ENCODE results near the gene ABHD17A. TPM values are rescaled to one million over a fixed set of nuclear protein-coding genes. Genes with fewer than 3 reads are reported as not detected.
A peak's percentile ranks its signal among the peaks of the same experiment; 100 is the strongest.

The ABHD17A gene
- total RNA-seq, 2 donors from 2014 or later: 50.6 to 52.9 TPM

- Histone ChIP-seq H3K9ac (ENCODE audit: extremely low read depth, low read length, poor library complexity, severe bottlenecking) (no peak overlapping the region), H3K27ac (ENCODE audit: low read depth, low read length) (peak overlapping the region; percentile 89), H3K4me3 (ENCODE audit: low read length) (no peak overlapping the region), H3K27me3 (ENCODE audit: control insufficient read depth, insufficient read depth, low read length, poor library complexity, severe bottlenecking) (no peaks in the 10 kb centered on the region), H3K36me3 (ENCODE audit: control insufficient read depth, insufficient read depth, low read length) (peaks cover 4% of the 10 kb centered on the region), H3K9me3 (ENCODE audit: control insufficient read depth, low read length) (no peaks in the 10 kb centered on the region), H3K4me1 (ENCODE audit: control insufficient read depth, insufficient read depth, low read length) (peaks cover 28% of the 10 kb centered on the region)
- H3K27me3 Mint-ChIP-seq (ENCODE audit: insufficient read depth): peaks cover 2% of the 10 kb centered on the region
- TF ChIP-seq CTCF (conservative IDR thresholded peaks at IDR 0.05): no peak
- H3K27ac Mint-ChIP-seq: peak overlapping the region; percentile 84
- H3K4me1 Mint-ChIP-seq: peaks cover 34% of the 10 kb centered on the region
- no peak for DNase-seq
- WGBS, 2 experiments (ENCODE audit: insufficient coverage in 1 of 2, insufficient read length in 1 of 2): 86% methylated on average over 6 of the region's 6 CpGs; no CpG with 5 or more reads in 1 of the 2 experiments
- H3K36me3 Mint-ChIP-seq (ENCODE audit: low read depth): peaks cover 4% of the 10 kb centered on the region
- no peaks in the 10 kb centered on the region for H3K9me3 Mint-ChIP-seq
- H3K4me3 Mint-ChIP-seq: peak overlapping the region; percentile 39
Measured at GRCh38 chr19:1856345-1856697, 29.0 kb downstream of the ABHD17A start.

GRCh38 chr19:1855828-1856255, 29.5 kb downstream of the ABHD17A start:
- H3K4me3 ChIP-seq (ENCODE audit: low read length): peak overlapping the region; percentile 40
- H3K4me3 Mint-ChIP-seq: peak overlapping the region; percentile 39
- H3K27ac Mint-ChIP-seq: peak overlapping the region; percentile 84
- H3K27me3 Mint-ChIP-seq (ENCODE audit: insufficient read depth): no peaks in the 10 kb centered on the region
- peaks cover 30% of the 10 kb centered on the region for H3K4me1 Mint-ChIP-seq
- H3K9me3 ChIP-seq (ENCODE audit: control insufficient read depth, low read length): no peaks in the 10 kb centered on the region
- H3K4me1 ChIP-seq (ENCODE audit: control insufficient read depth, insufficient read depth, low read length): peaks cover 28% of the 10 kb centered on the region
- TF ChIP-seq CTCF (conservative IDR thresholded peaks at IDR 0.05): no peak
- 72 to 81% methylated on average over 5 to 13 of the region's 13 CpGs for WGBS, 2 experiments (ENCODE audit: insufficient coverage in 1 of 2, insufficient read length in 1 of 2)
- no peaks in the 10 kb centered on the region for H3K9me3 Mint-ChIP-seq
- peaks cover 4% of the 10 kb centered on the region for H3K36me3 ChIP-seq (ENCODE audit: control insufficient read depth, insufficient read depth, low read length)
- no peaks in the 10 kb centered on the region for H3K27me3 ChIP-seq (ENCODE audit: control insufficient read depth, insufficient read depth, low read length, poor library complexity, severe bottlenecking)
- DNase-seq: peak; percentile 65
- H3K9ac ChIP-seq (ENCODE audit: extremely low read depth, low read length, poor library complexity, severe bottlenecking): no peak overlapping the region
- H3K36me3 Mint-ChIP-seq (ENCODE audit: low read depth): peaks cover 7% of the 10 kb centered on the region
- peak overlapping the region; percentile 89 for H3K27ac ChIP-seq (ENCODE audit: low read depth, low read length)

- DNase-seq: peak; percentile 99
- Histone ChIP-seq H3K4me3 (ENCODE audit: low read length) (peak overlapping the region; percentile 40), H3K9ac (ENCODE audit: extremely low read depth, low read length, poor library complexity, severe bottlenecking) (no peak overlapping the region), H3K27me3 (ENCODE audit: control insufficient read depth, insufficient read depth, low read length, poor library complexity, severe bottlenecking) (no peaks in the 10 kb centered on the region), H3K36me3 (ENCODE audit: control insufficient read depth, insufficient read depth, low read length) (peaks cover 4% of the 10 kb centered on the region), H3K9me3 (ENCODE audit: control insufficient read depth, low read length) (no peaks in the 10 kb centered on the region), H3K27ac (ENCODE audit: low read depth, low read length) (peak overlapping the region; percentile 89), H3K4me1 (ENCODE audit: control insufficient read depth, insufficient read depth, low read length) (peaks cover 28% of the 10 kb centered on the region)
- Mint-ChIP-seq H3K27ac (peak overlapping the region; percentile 84), H3K9me3 (no peaks in the 10 kb centered on the region), H3K36me3 (ENCODE audit: low read depth) (peaks cover 8% of the 10 kb centered on the region), H3K4me3 (peak overlapping the region; percentile 39), H3K27me3 (ENCODE audit: insufficient read depth) (no peaks in the 10 kb centered on the region), H3K4me1 (peaks cover 27% of the 10 kb centered on the region)
- no peak for TF ChIP-seq CTCF (conservative IDR thresholded peaks at IDR 0.05)
- 22 to 42% methylated on average over 9 to 32 of the region's 33 CpGs for WGBS, 2 experiments (ENCODE audit: insufficient coverage in 1 of 2, insufficient read length in 1 of 2)
Measured at GRCh38 chr19:1855040-1855827, 30.1 kb downstream of the ABHD17A start.

All from endodermal cell (in vitro differentiated cells).